Parathyroid adenoma (tissue), 2 donors: ENCODE measurements around the gene PGS1.

ENCODE experiments used
- H2AFZ ChIP-seq: fragments of 300-600 bp; sonication (generic); one replicate; pipeline ENCODE4 v1.7.0; 2017; ENCODE audit warnings: antibody characterized with exemption, mild to moderate bottlenecking
- H3K27ac ChIP-seq: fragments of 300-600 bp; sonication (generic); one replicate; pipeline ENCODE4 v1.7.0; 2017
- H3K27me3 ChIP-seq: fragments of 300-600 bp; sonication (generic); one replicate; pipeline ENCODE4 v1.7.0; 2017; ENCODE audit warnings: low read length; ENCODE audit not compliant: control insufficient read depth, insufficient read depth
- H3K36me3 ChIP-seq: fragments of 300-600 bp; sonication (generic); one replicate; pipeline ENCODE4 v1.7.0; 2017; ENCODE audit warnings: low read length; ENCODE audit not compliant: control insufficient read depth, insufficient read depth
- H3K4me1 ChIP-seq: fragments of 300-600 bp; sonication (generic); one replicate; pipeline ENCODE4 v1.7.0; 2017; ENCODE audit warnings: control low read depth
- H3K4me2 ChIP-seq: fragments of 300-600 bp; sonication (generic); one replicate; pipeline ENCODE4 v1.7.0; 2017; ENCODE audit warnings: low read length
- H3K4me3 ChIP-seq: fragments of 300-600 bp; sonication (generic); one replicate; pipeline ENCODE4 v1.7.0; 2017; ENCODE audit warnings: low read depth, low read length
- H3K79me2 ChIP-seq: fragments of 300-600 bp; sonication (generic); one replicate; pipeline ENCODE4 v1.7.0; 2017; ENCODE audit warnings: control low read depth
- H3K9ac ChIP-seq: fragments of 300-600 bp; sonication (generic); one replicate; pipeline ENCODE4 v1.7.0; 2017; ENCODE audit warnings: mild to moderate bottlenecking
- H3K9me3 ChIP-seq: fragments of 300-600 bp; sonication (generic); one replicate; pipeline ENCODE4 v1.7.0; 2017; ENCODE audit warnings: low read length; ENCODE audit not compliant: control insufficient read depth
- TF ChIP-seq, protein P1 (sequence below): fragments of 300-600 bp; sonication (generic); IDR thresholded peaks from one replicate; pipeline ENCODE4 v1.7.0; 2017; ENCODE audit warnings: antibody characterized with exemption, mild to moderate bottlenecking
- donor health status: primary hyperparathyroidism.

PGS1 gene

DNA sequence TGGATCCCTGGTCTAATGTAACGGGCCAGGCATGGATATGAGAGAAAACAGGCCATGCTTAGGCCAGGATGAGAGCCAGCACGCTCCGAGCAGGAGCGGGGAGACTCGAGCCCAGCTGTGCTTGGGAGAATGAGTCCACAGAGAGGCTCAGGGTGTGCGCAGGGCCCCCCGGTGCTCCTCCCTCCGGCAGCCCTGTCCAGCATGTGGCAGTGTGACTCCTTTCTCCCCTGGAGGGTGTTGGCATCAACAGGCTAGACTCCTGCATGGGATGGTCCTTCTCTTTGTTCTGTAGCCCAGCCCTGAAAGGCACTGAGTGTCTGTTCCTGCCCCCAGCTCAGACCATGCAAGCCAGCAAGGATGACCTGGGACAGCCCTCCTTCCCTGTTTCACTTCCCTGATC is 23.4 kb downstream of the PGS1 start:
- no peaks in the 10 kb centered on the region for H3K27me3 ChIP-seq
- no peak overlapping the region for H3K27ac ChIP-seq
- no peak overlapping the region for H2AFZ ChIP-seq
- H3K4me3 ChIP-seq: no peak overlapping the region
- no peaks in the 10 kb centered on the region for H3K9me3 ChIP-seq
- TF ChIP-seq, protein P1, sequence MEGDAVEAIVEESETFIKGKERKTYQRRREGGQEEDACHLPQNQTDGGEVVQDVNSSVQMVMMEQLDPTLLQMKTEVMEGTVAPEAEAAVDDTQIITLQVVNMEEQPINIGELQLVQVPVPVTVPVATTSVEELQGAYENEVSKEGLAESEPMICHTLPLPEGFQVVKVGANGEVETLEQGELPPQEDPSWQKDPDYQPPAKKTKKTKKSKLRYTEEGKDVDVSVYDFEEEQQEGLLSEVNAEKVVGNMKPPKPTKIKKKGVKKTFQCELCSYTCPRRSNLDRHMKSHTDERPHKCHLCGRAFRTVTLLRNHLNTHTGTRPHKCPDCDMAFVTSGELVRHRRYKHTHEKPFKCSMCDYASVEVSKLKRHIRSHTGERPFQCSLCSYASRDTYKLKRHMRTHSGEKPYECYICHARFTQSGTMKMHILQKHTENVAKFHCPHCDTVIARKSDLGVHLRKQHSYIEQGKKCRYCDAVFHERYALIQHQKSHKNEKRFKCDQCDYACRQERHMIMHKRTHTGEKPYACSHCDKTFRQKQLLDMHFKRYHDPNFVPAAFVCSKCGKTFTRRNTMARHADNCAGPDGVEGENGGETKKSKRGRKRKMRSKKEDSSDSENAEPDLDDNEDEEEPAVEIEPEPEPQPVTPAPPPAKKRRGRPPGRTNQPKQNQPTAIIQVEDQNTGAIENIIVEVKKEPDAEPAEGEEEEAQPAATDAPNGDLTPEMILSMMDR: no peak
- no peaks in the 10 kb centered on the region for H3K36me3 ChIP-seq
- H3K4me2 ChIP-seq: no peak overlapping the region
- H3K9ac ChIP-seq: no peak overlapping the region
- H3K4me1 ChIP-seq: no peaks in the 10 kb centered on the region
- peaks cover 71% of the 10 kb centered on the region for H3K79me2 ChIP-seq

DNA sequence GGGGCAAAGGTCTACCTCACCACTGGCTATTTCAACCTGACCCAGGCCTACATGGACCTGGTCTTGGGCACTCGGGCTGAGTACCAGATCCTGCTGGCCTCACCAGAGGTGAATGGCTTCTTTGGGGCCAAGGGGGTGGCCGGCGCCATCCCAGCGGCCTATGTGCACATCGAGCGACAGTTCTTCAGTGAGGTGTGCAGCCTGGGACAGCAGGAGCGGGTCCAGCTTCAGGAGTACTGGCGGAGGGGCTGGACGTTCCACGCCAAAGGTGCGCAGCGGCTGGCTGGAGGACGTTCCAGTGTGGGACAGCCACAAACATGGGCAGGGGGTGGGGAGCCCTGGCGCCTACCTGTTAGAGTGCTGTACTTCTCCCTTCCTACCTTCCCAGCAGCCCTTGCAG is 25.4 kb downstream of the PGS1 start:
- no peak overlapping the region for H3K27ac ChIP-seq
- no peaks in the 10 kb centered on the region for H3K9me3 ChIP-seq
- peaks cover 3% of the 10 kb centered on the region for H3K4me1 ChIP-seq
- H3K4me3 ChIP-seq: no peak overlapping the region
- no peaks in the 10 kb centered on the region for H3K36me3 ChIP-seq
- H3K9ac ChIP-seq: no peak overlapping the region
- no peak overlapping the region for H2AFZ ChIP-seq
- peaks cover 64% of the 10 kb centered on the region for H3K79me2 ChIP-seq
- no peaks in the 10 kb centered on the region for H3K27me3 ChIP-seq
- TF ChIP-seq, protein P1: no peak
- no peak overlapping the region for H3K4me2 ChIP-seq

DNA sequence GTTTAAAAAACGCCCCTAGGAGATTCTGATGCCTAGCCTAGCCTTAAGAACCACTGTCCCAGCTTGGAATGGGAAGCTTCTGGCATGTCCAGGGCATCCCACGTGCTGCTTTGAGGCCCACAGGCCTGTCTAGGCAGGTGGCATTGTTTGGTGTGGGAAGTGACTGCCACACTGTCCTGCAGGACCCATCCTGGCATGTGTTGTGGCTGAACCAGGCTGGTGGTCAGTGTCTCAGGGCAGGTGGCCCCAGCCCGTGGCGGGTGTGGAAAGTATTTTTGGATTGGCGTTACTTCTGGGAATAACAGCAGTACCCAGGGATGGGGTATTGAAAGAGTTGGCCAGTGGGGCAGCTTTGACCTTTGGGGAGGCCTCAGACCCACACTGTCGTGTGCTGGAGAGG is 27.9 kb downstream of the PGS1 start:
- Histone ChIP-seq H3K9me3 (no peaks in the 10 kb centered on the region), H3K4me1 (peaks cover 3% of the 10 kb centered on the region), H3K4me2 (no peak overlapping the region), H3K9ac (no peak overlapping the region), H3K4me3 (no peak overlapping the region), H2AFZ (no peak overlapping the region), H3K79me2 (peaks cover 64% of the 10 kb centered on the region), H3K27me3 (no peaks in the 10 kb centered on the region), H3K36me3 (no peaks in the 10 kb centered on the region), H3K27ac (no peak overlapping the region)
- TF ChIP-seq, protein P1: no peak

DNA sequence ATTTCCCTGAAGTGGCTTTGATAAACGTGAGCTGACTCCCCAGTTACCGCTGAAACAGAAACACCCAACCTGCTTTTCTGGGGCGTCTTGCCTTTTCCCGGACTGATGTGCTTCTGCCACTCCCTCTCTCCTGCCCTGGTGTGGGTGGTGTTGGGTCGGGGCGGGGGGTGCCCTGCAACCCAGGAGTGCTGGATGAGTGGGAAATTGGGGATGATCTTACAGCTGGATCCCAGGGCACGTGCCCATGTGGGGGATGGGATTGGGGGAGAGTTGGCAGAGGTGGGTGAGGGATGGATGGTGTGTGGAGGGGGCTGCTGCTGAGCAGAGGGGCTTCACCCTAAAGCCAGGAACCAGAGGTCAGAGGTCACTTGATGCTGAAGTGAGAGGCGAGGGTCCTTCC is 28.5 kb downstream of the PGS1 start:
- H3K9ac ChIP-seq: no peak overlapping the region

More for the DNA sequence above, 28.5 kb downstream of the PGS1 start:
- TF ChIP-seq, protein P1: no peak
- no peak overlapping the region for H3K4me3 ChIP-seq
- no peaks in the 10 kb centered on the region for H3K36me3 ChIP-seq
- H3K4me1 ChIP-seq: peaks cover 3% of the 10 kb centered on the region
- no peak overlapping the region for H2AFZ ChIP-seq
- no peak overlapping the region for H3K27ac ChIP-seq
- no peaks in the 10 kb centered on the region for H3K9me3 ChIP-seq
- no peak overlapping the region for H3K4me2 ChIP-seq
- peaks cover 60% of the 10 kb centered on the region for H3K79me2 ChIP-seq
- H3K27me3 ChIP-seq: no peaks in the 10 kb centered on the region
